ENCODE measurements around the gene NEGR1.

NEGR1 gene

GRCh38 chr1:71786218-71786617 is 496.1 kb downstream of the NEGR1 start:
- H3K9me3 ChIP-seq (ENCODE audit: insufficient read depth, low read length), result no peaks in the 10 kb centered on the region
- H3K4me2 ChIP-seq (ENCODE audit: low read length), result no peak overlapping the region
- H2AFZ ChIP-seq (ENCODE audit: low read depth, low read length), result no peak overlapping the region
- H3K9ac ChIP-seq (ENCODE audit: low read length), result no peak overlapping the region
- no peaks in the 10 kb centered on the region for H3K36me3 ChIP-seq (replicated peaks; ENCODE audit: low read depth, low read length)
- no peak overlapping the region for H3K4me3 ChIP-seq (ENCODE audit: low read length)
- H3K79me2 ChIP-seq (ENCODE audit: low read length), result no peaks in the 10 kb centered on the region
- no peaks in the 10 kb centered on the region for H4K20me1 ChIP-seq (ENCODE audit: insufficient read depth, low read length)
- no peaks in the 10 kb centered on the region for H3K4me1 ChIP-seq (ENCODE audit: low read length)
- no peak overlapping the region for H3K27ac ChIP-seq (ENCODE audit: low read length)
- no peak for TF ChIP-seq CTCF (IDR thresholded peaks at IDR 0.05; ENCODE audit: low read depth, low read length)
- no peak for TF ChIP-seq EZH2phosphoT487 (IDR thresholded peaks at IDR 0.05; ENCODE audit: low read depth)
- H3K27me3 ChIP-seq (ENCODE audit: low read depth, low read length), result no peaks in the 10 kb centered on the region

GRCh38 chr1:71785450-71785849 is 496.9 kb downstream of the NEGR1 start:
- Histone ChIP-seq H3K79me2 (ENCODE audit: low read length) (no peaks in the 10 kb centered on the region), H3K4me3 (ENCODE audit: low read length) (no peak overlapping the region), H3K4me1 (ENCODE audit: low read length) (0 out of 2 replicates have a peak, but pooled peaks cover 2% of the 10 kb centered on the region), H3K4me2 (ENCODE audit: low read length) (no peak overlapping the region), H3K36me3 (replicated peaks; ENCODE audit: low read depth, low read length) (no peaks in the 10 kb centered on the region), H3K9ac (ENCODE audit: low read length) (no peak overlapping the region), H4K20me1 (ENCODE audit: insufficient read depth, low read length) (no peaks in the 10 kb centered on the region), H3K27ac (ENCODE audit: low read length) (no peak overlapping the region), H2AFZ (ENCODE audit: low read depth, low read length) (no peak overlapping the region), H3K27me3 (ENCODE audit: low read depth, low read length) (no peaks in the 10 kb centered on the region), H3K9me3 (ENCODE audit: insufficient read depth, low read length) (no peaks in the 10 kb centered on the region)
- no peak for TF ChIP-seq CTCF (IDR thresholded peaks at IDR 0.05; ENCODE audit: low read depth, low read length)
- no peak for TF ChIP-seq EZH2phosphoT487 (IDR thresholded peaks at IDR 0.05; ENCODE audit: low read depth)

- Histone ChIP-seq H3K9me3 (ENCODE audit: insufficient read depth, low read length) (no peaks in the 10 kb centered on the region), H3K27ac (ENCODE audit: low read length) (no peak overlapping the region), H3K27me3 (ENCODE audit: low read depth, low read length) (no peaks in the 10 kb centered on the region), H2AFZ (ENCODE audit: low read depth, low read length) (no peak overlapping the region), H3K9ac (ENCODE audit: low read length) (no peak overlapping the region), H3K36me3 (replicated peaks; ENCODE audit: low read depth, low read length) (no peaks in the 10 kb centered on the region), H4K20me1 (ENCODE audit: insufficient read depth, low read length) (no peaks in the 10 kb centered on the region), H3K4me3 (ENCODE audit: low read length) (no peak overlapping the region), H3K79me2 (ENCODE audit: low read length) (no peaks in the 10 kb centered on the region), H3K4me2 (ENCODE audit: low read length) (no peak overlapping the region), H3K4me1 (ENCODE audit: low read length) (0 out of 2 replicates have a peak, but pooled peaks cover 3% of the 10 kb centered on the region)
- TF ChIP-seq EZH2phosphoT487 (IDR thresholded peaks at IDR 0.05; ENCODE audit: low read depth) (no peak), CTCF (IDR thresholded peaks at IDR 0.05; ENCODE audit: low read depth, low read length) (no peak)
These were observed 497.3 kb downstream of the NEGR1 start for GRCh38 chr1:71785000-71785399.

- Histone ChIP-seq H4K20me1 (ENCODE audit: insufficient read depth, low read length) (no peaks in the 10 kb centered on the region), H3K4me3 (ENCODE audit: low read length) (no peak overlapping the region), H3K27me3 (ENCODE audit: low read depth, low read length) (no peaks in the 10 kb centered on the region), H3K9ac (ENCODE audit: low read length) (no peak overlapping the region), H3K79me2 (ENCODE audit: low read length) (no peaks in the 10 kb centered on the region), H3K27ac (ENCODE audit: low read length) (no peak overlapping the region), H3K36me3 (replicated peaks; ENCODE audit: low read depth, low read length) (no peaks in the 10 kb centered on the region), H3K9me3 (ENCODE audit: insufficient read depth, low read length) (no peaks in the 10 kb centered on the region), H2AFZ (ENCODE audit: low read depth, low read length) (no peak overlapping the region), H3K4me2 (ENCODE audit: low read length) (no peak overlapping the region), H3K4me1 (ENCODE audit: low read length) (0 out of 2 replicates have a peak, but pooled peaks cover 3% of the 10 kb centered on the region)
- TF ChIP-seq EZH2phosphoT487 (IDR thresholded peaks at IDR 0.05; ENCODE audit: low read depth), result no peak
- TF ChIP-seq CTCF (IDR thresholded peaks at IDR 0.05; ENCODE audit: low read depth, low read length), result no peak
These were observed 498.1 kb downstream of the NEGR1 start for GRCh38 chr1:71784241-71784640.
